Hematopoietic multipotent progenitor cell treated with erythropoietin and hydrocortisone succinate and interleukin-3 and kit ligand, for 15 days (in vitro differentiated cells): ENCODE data around the gene C3orf62.

Experiments used
- DNase-seq: peaks from one replicate; pipeline ENCODE4 v3.0.0-alpha.2; 2015; ENCODE audit warnings: low spot score

Gene C3orf62

DNA sequence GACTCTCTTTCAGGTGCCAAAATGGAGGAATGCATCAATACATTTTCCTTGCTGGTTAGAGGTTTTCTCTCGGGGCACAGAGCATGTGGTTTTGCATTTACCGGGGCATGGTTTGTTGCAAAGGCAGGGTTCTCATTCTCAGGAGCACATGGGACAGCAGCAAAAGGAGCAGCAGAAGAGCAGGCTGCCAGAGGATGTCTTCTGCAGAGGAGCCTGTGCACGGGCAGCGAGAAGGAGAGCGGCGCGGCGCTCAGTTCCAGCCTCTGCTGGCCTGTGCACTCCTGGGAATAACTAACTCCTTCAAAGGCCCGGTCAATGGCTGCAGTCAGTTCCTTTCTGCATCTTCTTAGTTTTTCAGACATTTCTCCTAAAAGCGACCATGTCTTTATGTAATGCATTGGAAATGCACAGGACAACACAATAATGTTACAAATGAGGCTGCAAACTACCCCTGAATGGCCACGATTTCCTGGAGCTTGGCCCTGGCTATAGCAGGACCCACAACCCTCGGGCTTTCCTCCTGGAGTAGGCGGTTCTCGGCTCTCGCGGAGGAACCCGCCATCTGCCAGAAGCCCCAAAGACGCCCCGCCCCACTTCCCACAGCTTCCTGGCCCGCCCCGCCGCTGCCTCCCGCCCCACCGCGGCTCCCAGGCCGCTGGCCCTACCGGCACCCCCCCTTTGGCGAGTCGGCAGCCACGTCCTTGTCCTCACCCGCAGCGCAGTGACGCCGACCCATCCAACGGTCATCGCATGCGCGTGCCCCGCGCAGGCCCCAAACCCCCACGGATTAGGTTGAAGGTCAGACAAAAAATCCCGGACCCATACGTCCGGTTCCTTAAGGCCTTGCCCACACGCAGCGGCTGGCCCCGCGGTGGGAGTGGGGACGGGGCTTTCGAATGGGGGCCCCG lies at the start of gene C3orf62:
TSS of gene C3orf62 (minus strand) at position 758 of the 908 bp plus-strand sequence. CDS start at position 398, 360 bp downstream.
- peak; percentile 67 for DNase-seq

DNA sequence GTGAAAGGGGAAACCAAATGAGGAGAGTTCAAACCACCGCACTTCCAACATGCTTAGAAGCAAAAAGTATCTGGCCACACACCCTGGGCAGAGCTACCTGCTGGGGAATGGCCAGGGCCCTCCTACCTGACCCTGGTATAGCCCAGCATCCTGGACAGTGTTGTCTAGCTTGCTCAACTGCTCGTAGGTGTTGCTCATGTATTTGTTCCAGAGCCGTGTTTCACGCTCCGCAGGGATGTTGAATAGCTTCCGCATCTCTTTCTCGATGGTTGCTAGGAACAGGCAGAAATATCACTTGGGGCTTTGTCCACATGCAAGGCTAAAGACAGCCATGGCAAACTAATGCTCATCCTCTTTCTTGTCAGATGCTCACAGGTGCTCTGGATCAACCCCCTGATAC lies 47.7 kb upstream of the C3orf62 start:
- no peak for DNase-seq

DNA sequence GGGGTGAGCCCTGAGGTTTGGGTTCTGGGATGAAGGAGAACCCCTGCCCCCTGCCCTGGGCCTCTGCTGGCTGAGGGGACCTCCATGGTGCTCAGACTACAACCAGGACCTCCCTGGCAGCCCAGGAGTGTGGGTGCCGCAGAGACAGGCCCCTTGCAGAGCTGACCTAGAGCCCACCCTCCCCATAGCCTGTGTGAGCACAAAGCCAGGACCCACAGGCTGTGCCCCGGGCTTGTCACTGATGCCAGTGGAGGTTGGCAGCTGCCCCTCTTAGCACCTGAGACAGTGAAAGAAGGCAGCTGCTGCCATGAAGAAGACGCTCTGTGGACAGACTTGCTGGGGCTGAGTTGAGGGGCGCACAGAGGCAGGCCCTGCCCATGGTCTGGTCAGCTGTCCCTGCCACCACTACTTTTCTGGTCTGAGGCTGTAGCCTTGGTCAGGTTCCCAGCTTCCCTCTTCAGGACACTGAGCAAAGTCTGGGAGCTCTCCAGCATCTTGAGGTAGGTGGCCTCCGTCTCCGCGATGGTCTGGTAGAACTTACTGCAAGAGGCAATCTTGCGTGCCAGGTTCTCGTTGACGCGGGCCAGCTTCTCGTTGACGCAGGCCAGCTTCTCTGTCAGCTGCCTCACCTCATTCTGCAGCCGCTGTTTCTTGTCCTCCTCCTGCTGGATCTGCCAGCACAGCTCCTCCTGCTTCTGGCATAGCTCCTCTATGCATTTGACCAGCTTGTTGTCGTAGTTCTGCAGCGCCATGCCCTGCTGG lies 39.8 kb upstream of the C3orf62 start:
- no peak for DNase-seq

DNA sequence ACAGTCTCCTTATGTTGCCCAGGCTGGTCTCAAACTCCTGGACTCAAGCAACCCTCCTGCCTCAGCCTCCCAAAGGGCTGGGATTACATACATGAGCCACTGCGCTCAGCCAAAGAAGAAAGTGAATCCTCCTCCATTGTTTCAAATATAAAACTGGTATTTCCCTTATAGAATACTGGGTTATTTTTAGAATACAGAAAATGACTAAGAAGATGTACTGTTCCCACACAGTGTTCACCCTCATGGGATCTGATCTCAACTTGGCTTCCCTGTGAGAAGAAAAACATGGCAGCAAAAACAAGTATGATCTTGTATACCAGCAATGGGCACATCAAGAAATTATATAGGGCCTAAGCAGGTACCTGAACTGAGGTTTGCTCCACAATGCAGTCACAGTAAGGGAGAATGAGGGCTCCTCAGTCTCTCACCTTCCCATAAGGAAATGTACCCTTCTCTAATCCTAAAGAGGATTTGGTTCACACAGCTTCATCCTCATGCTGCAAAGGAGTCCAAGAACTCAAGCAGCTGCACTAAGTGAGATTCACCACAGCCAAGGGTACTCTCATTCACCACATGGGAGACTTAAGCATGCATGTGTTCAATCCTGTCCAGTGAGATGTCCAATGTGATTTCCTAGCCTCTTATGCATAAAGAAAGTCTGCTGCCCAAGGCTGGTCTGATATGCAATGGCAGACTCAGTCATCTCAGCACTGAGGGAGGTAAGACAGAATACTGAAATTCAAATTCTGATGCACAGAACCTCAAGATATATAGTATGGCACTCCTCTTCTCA lies 37.1 kb upstream of the C3orf62 start:
- no peak for DNase-seq

DNA sequence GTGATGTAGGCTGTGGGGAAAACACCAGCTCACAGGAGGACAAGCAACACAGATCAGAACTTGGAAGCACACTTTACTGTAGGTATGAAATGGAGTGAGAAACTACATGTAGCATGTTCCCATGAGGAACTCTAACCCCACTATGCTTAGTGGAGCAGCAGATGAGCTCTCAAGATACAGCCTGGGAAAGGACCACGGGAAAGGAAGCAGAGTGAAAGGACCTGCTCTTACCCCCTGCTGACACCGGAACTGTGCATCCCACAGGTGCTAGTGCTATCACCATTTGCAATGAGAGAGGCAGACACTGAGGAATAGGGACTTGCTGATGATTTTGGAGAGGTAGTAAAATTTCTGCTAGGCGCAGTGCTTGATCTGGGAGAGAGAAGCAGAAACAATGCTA lies 34.3 kb upstream of the C3orf62 start:
- DNase-seq, result no peak

DNA sequence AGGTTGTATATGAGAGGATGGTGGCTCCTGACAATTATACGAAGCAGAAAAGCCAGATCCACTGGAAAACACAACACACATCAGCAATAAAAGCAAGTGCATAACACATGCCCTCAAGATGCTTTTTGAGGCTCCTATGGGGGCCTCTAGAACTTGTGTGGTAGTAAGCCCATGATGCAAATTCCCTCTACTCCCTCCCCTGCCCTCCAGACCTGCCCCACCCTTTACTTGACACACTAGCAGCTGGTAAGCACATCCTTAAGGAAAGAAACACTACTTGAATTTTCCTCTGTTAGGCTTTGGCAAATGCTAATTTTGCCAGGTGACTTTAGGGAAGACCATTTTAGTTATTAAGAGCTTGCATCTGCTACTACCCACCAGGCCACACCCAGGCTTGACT lies 33.6 kb upstream of the C3orf62 start:
- DNase-seq, result no peak

DNA sequence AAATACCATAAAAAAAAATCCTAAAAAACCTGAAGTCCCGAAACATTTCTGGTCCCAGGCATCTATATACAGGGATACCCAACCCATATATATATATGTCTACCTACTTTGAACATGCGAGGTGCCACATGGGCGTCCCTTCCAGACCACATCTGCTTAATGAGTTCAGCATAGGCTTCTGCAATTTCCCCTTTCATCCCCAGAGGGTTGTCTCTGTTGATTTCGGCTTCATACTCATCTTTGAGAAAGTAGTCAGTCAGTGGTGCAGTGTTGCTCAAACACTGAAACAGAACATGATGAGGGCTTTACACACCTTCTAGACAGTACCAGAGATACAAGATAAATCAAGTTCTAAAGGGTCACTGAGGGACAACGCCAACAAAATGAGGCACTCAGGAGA lies 28.6 kb upstream of the C3orf62 start:
- no peak for DNase-seq

DNA sequence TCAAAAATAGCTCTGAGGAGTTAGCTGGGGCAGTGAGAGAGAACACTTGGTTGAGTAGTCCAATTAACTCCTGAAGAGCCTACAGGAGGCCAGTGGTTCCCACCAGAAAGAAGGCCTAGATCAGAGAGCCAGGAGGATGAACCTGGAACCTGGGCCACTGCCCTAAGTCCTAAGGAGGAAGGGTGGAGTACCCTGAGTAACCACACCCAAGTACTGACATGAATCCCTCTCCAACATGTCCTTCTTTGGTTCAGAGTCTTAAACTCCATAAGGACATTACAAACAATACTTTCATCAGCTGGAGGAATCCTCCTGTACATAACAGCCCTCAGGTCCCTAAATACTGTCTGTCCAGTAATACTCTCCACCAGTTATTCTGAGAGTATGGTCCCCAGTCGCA lies 25.6 kb upstream of the C3orf62 start:
- no peak for DNase-seq

DNA sequence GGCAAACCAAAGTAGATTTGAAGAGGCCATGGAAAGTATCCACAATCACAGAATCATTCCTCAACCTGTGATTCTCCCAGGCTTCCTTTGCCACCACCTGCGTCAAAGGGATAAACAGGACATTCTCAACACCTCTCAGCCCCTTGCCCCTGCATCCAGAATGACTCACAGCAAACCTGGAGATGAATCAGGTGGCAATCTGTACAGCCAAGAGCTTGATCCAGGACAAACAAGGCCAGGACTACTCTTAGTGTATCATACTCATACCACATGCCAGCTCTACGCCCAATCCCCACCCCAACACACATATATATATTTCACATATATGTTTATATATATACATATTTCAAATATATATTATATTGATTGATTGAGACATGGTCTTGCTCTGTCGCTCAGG lies 23.6 kb upstream of the C3orf62 start:
- DNase-seq, result no peak

DNA sequence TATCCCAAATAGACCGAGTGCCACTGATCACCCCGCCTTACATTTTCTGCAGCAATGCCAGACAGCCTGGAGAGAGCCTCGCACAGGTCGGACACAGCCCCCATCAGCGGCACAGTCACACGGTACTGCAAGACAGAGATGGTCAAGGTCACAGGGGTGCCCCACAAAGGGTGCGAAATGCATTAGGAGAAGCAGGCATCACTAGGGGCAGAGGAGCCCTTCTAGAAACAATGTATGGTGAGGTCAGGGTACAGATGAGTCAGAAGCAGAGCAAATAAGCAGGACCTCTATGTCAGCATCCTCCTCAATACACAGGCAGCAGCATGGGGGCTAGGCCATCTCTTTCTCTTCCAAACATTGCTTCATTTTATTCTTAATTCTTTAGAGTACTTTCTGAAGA lies 21.5 kb upstream of the C3orf62 start:
- DNase-seq, result no peak

DNA sequence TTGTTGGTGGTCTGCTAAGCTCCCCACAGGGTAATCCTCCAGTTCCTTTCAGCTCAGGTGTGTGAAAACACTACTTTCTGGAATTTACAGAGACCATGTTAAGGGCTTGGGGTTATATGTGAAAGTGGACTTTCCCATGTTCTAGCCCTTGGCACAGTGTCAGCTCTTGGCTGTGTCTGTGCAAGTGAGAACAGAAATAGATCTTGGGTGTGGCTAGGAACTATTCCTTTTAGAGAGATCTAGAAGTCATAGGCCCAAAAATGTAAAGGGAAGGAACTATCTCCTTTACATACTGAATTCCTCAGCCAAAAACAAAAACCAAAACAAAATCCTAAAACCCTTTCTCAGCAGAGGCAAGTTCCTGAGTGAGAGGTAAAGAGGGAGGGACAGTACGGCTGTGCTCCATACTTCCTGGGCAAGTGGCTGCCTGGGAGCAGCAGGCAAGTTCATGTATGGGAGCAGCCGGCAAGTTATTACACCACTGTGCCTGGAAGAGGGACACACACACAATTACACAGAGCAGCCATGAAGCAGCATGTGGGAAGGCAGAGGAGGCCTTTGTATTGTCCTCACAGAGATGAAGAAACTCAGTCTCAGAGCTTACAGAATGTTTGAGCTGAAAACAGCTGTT lies 19.9 kb upstream of the C3orf62 start:
- no peak for DNase-seq

DNA sequence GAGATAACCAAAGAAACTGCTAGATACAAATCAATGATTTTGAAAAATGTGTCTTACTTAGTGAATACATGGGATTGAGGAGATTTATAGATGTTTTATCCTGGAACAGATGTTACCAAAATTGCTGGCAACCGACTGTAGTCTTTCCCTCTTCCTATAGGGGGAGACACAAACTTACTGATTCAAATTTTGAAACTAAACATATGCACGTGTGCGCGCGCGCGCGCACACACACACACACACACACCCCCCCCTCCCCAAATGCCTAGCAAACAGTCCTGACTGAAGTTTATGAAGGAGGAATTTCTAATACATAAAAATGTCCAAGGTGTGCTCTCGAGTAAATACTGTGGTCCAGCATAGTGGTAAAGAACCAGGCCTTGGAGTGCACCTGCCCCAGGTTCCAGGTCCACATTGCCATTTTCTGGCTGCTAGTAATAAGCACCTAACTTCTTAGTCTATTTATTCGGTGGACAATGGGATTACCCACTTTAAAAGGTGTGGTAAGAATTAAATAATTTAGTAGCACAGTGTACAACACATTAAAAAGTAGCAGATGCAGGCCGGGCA lies 18.5 kb upstream of the C3orf62 start:
- peak; percentile 69 for DNase-seq

DNA sequence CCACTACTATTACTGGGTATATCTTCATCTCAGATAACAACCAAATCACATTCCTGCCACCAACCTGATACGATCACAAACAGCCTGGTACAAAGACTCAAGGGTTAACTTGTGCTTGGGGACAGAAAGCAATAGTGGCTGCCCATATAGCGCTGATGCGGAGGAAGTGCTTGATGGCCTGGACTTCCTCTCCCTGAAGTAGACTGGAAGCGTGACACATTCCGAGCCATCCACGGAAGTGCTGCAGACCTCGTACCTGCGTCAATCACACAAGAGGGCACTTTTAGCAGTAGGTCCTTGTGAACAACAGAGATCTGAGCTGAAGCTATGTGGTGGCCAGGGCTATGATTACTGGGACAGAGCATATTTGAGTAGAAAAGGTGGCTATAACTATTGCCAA lies 17.3 kb upstream of the C3orf62 start:
- DNase-seq, result no peak

DNA sequence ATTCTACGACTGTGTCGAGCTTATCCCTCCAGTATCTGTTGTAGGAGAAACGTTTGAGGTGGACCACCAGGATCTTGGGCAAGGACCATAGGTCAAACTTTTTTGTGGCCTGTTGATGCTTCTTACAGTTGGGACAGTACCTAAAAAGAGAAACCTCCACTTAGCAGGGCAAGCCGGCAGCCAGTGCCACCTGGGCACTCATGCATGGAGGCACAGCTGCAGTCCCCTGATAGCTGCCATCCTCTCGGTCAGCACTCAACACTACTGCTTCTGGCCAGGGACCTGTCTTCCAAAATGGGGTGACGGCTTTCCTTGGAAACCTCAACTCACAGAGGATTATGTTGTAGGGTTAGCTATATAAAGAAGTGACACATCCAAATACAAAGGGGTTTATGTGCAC lies 7.0 kb upstream of the C3orf62 start:
- DNase-seq, result no peak

DNA sequence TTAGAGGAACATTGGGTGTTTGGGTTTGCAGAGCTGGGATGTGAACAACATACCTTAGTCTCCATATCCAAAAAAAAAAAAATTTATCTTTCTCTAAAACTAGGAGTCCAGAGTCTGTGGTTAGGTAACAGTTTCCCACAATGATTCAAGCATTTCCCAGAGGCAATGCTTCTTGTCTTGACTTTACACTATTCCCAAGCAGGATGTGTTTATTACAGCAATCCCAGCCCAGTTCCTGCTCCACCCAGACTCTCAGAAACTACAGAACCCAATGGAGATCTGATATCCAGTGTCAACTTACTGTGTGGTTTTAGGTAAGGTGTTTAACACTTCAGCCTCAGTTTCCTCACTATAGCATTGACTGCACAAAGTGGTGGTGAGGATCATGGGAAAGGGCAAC lies 2.3 kb upstream of the C3orf62 start:
- DNase-seq, result no peak

DNA sequence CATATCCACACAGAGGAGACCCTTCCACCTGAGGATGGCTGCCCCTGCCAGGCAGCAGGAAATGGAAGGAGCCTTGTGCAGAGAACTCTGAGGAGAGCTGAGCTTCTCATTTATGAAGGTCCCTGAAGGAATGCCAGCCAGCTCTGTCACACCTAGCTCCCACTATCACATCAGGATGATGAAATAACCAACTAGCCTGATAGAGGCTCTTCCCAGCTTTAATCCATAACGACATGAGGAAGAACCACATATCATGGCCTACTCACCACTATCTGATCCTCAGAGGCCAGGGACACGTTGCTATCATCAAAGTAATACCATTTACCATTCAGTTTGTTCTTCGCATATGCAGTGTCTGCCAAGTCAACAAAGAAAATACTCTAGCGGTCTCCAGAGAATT lies 1.5 kb upstream of the C3orf62 start:
- no peak for DNase-seq

DNA sequence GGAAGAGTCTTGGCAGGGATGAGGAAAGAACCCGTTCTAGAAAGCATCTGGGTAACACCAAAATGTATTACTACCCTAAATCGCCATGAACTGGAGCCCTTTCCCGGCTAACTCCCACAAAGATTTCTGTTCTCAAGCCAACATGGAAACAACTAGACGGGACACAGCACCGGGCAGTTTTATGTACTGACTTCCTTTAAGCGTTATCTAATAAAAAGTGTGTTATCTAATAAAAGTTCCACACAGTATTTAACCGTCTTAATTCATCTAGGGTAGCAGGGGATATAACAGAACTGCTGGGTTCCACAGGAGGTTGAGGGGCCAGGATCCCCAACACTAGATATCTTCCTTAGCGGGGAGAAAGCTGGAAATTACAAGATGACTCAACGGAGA lies 347 bp upstream of the C3orf62 start:
- DNase-seq, result no peak

DNA sequence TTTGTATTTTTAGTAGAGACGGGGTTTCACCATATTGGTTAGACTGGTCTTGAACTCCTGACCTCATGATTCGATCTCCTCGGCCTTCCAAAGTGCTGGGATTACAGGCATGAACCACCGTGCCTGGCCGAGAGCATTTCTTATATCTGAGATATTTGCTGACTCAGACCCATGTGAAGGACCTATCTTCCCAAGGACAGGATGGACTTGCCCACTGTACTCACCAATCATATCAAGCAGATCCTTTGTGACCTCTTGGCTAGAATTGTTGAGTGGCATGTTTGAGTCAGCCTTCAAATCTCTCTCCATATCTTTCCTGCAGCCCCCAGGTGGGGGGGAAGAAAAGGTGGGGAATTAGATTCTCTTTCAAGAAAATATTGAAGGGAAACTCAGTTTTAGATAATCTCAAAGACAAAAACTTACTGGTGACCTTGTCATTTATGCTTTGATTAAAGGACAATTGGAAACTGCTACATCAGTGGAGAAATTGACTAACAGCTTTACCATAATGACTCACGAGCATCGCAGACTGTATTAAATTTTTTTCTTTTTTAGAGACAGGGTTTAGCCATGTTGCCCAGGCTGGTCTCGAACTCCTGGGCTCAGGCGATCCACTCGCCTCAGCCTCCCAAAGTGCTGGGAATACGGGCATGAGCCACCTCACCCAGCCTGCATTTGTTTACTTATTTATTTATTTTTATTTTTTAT lies 3.1 kb downstream of the C3orf62 start:
- DNase-seq, result no peak

DNA sequence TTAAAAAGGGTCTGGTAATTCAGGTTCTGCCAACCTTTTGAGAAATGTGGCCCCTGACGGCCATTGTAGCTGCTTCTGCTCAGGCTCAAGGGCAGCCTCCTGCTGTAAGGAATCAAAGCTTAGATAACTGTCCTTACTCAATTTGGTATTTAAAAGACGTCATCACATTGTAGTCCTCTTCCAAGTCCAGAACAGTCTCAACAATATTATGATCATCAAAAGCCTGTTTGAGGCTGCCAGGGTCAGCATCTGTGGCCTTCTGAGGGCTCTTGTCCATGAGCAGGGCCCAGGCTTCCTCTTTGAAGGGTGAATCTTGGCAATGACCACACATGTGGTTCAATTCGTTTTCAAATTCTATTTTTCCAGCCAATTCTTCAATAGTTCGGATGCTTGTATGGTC lies 6.0 kb downstream of the C3orf62 start:
- DNase-seq, result no peak

DNA sequence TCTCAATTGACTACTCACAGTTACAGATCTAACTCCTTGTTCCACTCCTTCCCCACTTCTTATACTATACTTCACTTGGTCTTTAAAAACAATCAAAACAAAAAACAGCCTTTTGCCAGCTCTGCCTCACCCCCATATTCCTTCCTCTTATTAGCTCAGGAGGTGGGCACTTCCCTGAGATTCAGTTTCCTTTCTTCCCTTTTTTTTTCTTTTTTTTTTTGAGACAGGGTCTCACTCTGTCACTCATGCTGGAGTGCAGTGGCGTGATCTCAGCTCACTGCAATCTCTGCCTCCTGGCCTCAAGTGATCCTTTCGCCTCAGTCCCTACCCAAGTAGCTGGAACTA lies 6.9 kb downstream of the C3orf62 start:
- DNase-seq, result no peak

DNA sequence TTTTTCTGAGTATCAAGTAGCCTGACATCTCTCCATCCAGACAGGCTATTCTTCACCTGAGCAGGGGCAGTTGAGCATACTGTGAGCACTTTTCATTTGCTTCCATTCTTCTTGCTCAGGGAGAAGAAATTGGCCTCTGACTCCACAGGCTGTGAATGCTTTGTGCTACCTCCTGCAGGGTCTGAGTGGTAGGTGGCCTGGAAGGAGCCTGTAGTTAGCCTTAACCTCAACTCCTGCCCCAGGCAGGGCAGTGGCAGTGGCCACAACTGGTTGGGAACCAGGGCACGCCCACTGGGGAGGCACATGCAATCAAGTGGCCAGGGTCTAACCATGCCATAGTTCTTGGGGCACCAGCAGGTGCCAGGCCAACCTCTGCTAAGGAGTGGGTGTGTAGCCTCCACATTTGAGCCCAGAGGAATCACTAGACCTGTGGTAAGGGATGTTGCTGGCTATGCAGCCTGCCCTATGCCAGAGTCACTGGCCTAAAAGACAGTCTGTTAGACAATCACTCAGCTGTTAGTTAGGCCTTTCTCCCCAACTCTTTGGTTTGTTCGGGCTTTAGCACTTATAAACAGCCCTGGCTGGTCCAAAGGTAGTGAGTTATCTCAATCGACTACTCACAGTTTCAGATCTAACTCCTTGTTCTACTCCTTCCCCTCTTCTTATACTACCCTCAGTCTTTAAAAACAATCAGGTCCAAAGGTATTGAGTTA lies 7.4 kb downstream of the C3orf62 start:
- DNase-seq, result no peak
